Glutamatergic neuron (in vitro differentiated cells): ENCODE results near the gene HGD. TPM values are rescaled to one million over a fixed set of nuclear protein-coding genes. Genes with fewer than 3 reads are reported as not detected.

Experiments used
- DNase-seq: peaks from one replicate; pipeline ENCODE4 v3.0.0; 2022
- H3K27ac Mint-ChIP-seq: one replicate; pipeline ENCODE4 v1.8.0; 2020; ENCODE audit warnings: mild to moderate bottlenecking, mixed read lengths, inconsistent platforms; ENCODE audit not compliant: unreplicated experiment
- H3K27me3 Mint-ChIP-seq: one replicate; pipeline ENCODE4 v1.8.0; 2020; ENCODE audit warnings: mild to moderate bottlenecking, moderate library complexity, mixed read lengths, inconsistent platforms; ENCODE audit not compliant: unreplicated experiment
- H3K36me3 Mint-ChIP-seq: one replicate; pipeline ENCODE4 v1.8.0; 2020; ENCODE audit warnings: mild to moderate bottlenecking, mixed read lengths, inconsistent platforms; ENCODE audit not compliant: unreplicated experiment
- H3K4me1 Mint-ChIP-seq: one replicate; pipeline ENCODE4 v1.8.0; 2020; ENCODE audit warnings: mild to moderate bottlenecking, low read depth, mixed read lengths, inconsistent platforms; ENCODE audit not compliant: unreplicated experiment
- H3K4me3 Mint-ChIP-seq: one replicate; pipeline ENCODE4 v1.8.0; 2020; ENCODE audit warnings: mild to moderate bottlenecking, mixed read lengths, inconsistent platforms; ENCODE audit not compliant: unreplicated experiment
- H3K9me3 Mint-ChIP-seq: one replicate; pipeline ENCODE4 v1.8.0; 2020; ENCODE audit warnings: mild to moderate bottlenecking, moderate library complexity, mixed read lengths, inconsistent platforms; ENCODE audit not compliant: unreplicated experiment
- CTCF ChIP-seq: fragments of 200-600 bp; sonication (generic); IDR thresholded peaks from one replicate; pipeline ENCODE4 v1.5.0; 2021; ENCODE audit not compliant: partially characterized antibody, unreplicated experiment
- total RNA-seq: library from RNA; stranded (reverse); fragmentation: NEBNext Ultra II Directional; extraction: Animal tissue kit (Norgen Biotek cat#: 25700); gene quantifications from one replicate; pipeline ENCODE4 v1.2.1, GENCODE V29; 2021; ENCODE audit not compliant: unreplicated experiment

The HGD gene
- total RNA-seq, 1 donor from 2014 or later: not detected

GRCh38 chr3:120693439-120694171 is 11.6 kb upstream of the HGD start:
- Mint-ChIP-seq H3K9me3 (no peaks in the 10 kb centered on the region), H3K36me3 (no peaks in the 10 kb centered on the region), H3K27ac (no peak overlapping the region), H3K4me1 (no peaks in the 10 kb centered on the region), H3K4me3 (no peak overlapping the region), H3K27me3 (no peaks in the 10 kb centered on the region)
- TF ChIP-seq CTCF: no peak
- no peak for DNase-seq

- Mint-ChIP-seq H3K27me3 (no peaks in the 10 kb centered on the region), H3K36me3 (no peaks in the 10 kb centered on the region), H3K4me3 (no peak overlapping the region), H3K9me3 (no peaks in the 10 kb centered on the region), H3K27ac (no peak overlapping the region), H3K4me1 (no peaks in the 10 kb centered on the region)
- TF ChIP-seq CTCF: no peak
- DNase-seq: no peak
These were observed 7.4 kb upstream of the HGD start for GRCh38 chr3:120689395-120689794.

- no peak overlapping the region for H3K4me3 Mint-ChIP-seq
- no peaks in the 10 kb centered on the region for H3K27me3 Mint-ChIP-seq
- TF ChIP-seq CTCF: no peak
- no peaks in the 10 kb centered on the region for H3K36me3 Mint-ChIP-seq
- H3K27ac Mint-ChIP-seq: no peak overlapping the region
- peaks cover 9% of the 10 kb centered on the region for H3K4me1 Mint-ChIP-seq
- DNase-seq: no peak
- no peaks in the 10 kb centered on the region for H3K9me3 Mint-ChIP-seq
These were observed 6.1 kb upstream of the HGD start for GRCh38 chr3:120688121-120688520.

GRCh38 chr3:120685411-120685810 is 3.4 kb upstream of the HGD start:
- H3K27me3 Mint-ChIP-seq: peaks cover 1% of the 10 kb centered on the region

More at GRCh38 chr3:120685411-120685810, 3.4 kb upstream of the HGD start:
- DNase-seq: no peak
- Mint-ChIP-seq H3K36me3 (no peaks in the 10 kb centered on the region), H3K9me3 (no peaks in the 10 kb centered on the region), H3K4me3 (no peak overlapping the region), H3K27ac (no peak overlapping the region), H3K4me1 (peaks cover 12% of the 10 kb centered on the region)
- no peak for TF ChIP-seq CTCF
